GM12891 (cell line): ENCODE results near the gene PTPN14.

Experiments
- PAX5 ChIP-seq: IDR thresholded peaks from 2 replicates; pipeline ENCODE4 v1.6.1; 2011; ENCODE audit warnings: low read length, moderate library complexity, mild to moderate bottlenecking; ENCODE audit not compliant: insufficient read depth, severe bottlenecking
- POLR2A ChIP-seq: IDR thresholded peaks from 2 replicates; pipeline ENCODE4 v1.6.1; 2011; ENCODE audit warnings: low read depth, low read length, control low read depth
- POLR2AphosphoS5 ChIP-seq: IDR thresholded peaks from 2 replicates; pipeline ENCODE4 v1.6.1; 2011; ENCODE audit warnings: low read depth, low read length, control low read depth
- POU2F2 ChIP-seq: IDR thresholded peaks from 2 replicates; pipeline ENCODE4 v1.6.1; 2011; ENCODE audit warnings: low read depth, mild to moderate bottlenecking, control low read depth, low read length, moderate library complexity
- SPI1 ChIP-seq: IDR thresholded peaks from 2 replicates; pipeline ENCODE4 v1.6.1; 2011; ENCODE audit warnings: low read depth, low read length, control low read depth
- TAF1 ChIP-seq: IDR thresholded peaks from 2 replicates; pipeline ENCODE4 v1.6.1; 2011; ENCODE audit warnings: low read depth, low read length, control low read depth

GRCh38 chr1:214462882-214463281, 88.5 kb downstream of the PTPN14 start:
- TF ChIP-seq POLR2A (no peak), POLR2AphosphoS5 (no peak), TAF1 (no peak), SPI1 (no peak), PAX5 (no peak), POU2F2 (no peak)
